ENCODE measurements around the gene XRCC1.

DNA sequence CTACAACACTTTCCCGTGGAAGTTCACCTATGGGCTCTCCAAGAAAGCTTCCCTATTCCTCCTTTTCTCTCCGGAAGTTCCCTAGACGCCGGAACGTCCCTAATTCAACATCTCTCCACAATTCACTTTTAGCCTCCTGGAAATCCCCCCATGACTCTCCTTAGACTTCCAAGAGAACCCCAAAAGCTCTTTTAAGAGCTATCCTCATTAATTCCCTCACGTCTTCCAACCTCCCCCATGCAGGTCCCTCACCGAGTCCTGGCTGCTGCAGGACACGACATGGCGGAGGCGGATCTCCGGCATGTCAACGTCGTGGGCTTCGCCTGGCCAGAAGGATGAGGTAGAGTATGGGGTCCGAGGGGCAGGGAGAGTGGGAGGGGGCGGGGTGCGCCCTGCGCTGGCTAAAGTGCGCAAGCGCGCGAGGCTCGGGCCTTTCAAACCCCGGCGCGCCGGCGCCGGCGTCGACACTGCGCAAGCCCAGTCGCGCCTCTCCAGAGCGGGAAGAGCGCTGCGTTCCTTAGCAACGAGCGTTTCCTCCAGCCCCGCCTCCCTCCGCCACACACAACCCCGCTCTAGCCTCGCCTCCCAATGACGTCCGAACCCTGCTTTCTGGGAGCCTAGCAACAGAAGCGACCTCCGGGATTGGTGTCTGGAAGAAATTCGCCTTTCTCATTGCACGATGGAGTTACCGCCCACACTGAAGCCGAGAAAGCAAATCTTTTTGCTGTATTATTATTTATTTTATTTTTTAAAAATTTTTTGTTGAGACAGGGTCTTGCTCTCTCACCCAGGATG is at the start of gene XRCC1, which contains the start of gene PINLYP:
- TF ChIP-seq, protein P1, sequence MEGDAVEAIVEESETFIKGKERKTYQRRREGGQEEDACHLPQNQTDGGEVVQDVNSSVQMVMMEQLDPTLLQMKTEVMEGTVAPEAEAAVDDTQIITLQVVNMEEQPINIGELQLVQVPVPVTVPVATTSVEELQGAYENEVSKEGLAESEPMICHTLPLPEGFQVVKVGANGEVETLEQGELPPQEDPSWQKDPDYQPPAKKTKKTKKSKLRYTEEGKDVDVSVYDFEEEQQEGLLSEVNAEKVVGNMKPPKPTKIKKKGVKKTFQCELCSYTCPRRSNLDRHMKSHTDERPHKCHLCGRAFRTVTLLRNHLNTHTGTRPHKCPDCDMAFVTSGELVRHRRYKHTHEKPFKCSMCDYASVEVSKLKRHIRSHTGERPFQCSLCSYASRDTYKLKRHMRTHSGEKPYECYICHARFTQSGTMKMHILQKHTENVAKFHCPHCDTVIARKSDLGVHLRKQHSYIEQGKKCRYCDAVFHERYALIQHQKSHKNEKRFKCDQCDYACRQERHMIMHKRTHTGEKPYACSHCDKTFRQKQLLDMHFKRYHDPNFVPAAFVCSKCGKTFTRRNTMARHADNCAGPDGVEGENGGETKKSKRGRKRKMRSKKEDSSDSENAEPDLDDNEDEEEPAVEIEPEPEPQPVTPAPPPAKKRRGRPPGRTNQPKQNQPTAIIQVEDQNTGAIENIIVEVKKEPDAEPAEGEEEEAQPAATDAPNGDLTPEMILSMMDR (conservative IDR thresholded peaks at IDR 0.05 in 1 of 2, IDR thresholded peaks at IDR 0.05 in 1 of 2; ENCODE audit: extremely low read depth in 1 of 2, insufficient read depth in 1 of 2, low read depth in 1 of 2, low read length in 2 of 2) = no peak
- no peak for TF ChIP-seq EZH2 (IDR thresholded peaks at IDR 0.05; ENCODE audit: borderline replicate concordance, low read length)
